ENCODE results near the gene COPB2.
"Not testable (repeated sequence)": the region's sequence is repeated elsewhere in the genome, so short reads cannot be mapped to it uniquely, and the experiment has no call there.

The COPB2 gene

DNA sequence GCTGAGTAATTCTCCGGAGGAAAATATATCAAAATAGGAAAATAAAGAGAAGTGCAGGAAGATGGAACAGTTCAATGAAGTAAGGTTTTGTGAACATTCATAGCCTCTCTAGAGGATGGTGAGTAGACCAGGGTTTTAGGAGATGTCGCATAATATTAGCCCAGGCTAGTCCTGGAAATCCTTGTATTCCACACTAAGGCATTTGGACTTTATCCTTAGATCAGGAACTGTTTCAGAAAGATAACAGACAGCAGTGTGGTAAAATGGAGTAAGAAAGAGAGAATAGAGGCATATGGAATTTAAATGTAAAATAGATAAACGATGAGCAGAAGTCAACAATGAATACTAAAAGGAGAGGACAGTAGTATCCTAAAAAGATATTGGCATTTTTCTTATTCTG lies 12.1 kb downstream of the COPB2 start:
- DNase-seq: no peak

DNA sequence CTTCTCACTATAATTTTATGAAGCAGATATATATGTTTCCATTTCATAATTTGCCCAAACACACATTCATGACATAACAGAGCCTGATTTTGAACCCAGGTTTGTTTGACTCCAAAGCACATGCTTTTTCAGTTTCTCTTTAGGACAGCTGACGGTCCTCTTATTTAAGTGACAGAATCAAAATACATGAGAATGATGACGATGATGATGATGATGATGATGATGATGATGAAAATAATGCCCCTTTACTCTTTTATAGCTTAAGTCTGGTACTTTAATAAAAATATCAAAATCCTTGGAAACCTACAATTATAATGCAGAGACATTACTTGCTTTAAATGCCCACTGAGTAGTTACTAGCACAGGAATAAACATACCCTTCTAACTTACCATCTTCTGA lies 15.3 kb downstream of the COPB2 start:
- DNase-seq: no peak

DNA sequence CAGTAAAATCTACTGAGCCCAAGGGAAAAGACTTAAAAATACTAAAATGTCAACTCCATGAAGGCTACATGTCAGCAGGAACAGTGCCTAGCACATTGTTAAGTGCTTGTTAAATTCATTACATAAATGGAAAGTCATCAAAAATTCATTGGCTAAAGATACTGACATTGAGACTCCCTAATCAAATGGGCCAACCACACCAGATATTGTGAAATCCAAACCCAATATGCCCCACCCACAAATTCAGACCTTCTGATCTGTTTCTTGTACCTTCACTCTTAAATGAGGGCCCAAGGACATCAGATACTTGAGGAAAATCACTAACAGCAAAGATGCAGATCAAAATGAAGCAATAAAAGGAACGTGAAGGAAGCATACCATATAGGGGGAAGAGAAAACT lies 24.9 kb downstream of the COPB2 start:
- no peak for DNase-seq

DNA sequence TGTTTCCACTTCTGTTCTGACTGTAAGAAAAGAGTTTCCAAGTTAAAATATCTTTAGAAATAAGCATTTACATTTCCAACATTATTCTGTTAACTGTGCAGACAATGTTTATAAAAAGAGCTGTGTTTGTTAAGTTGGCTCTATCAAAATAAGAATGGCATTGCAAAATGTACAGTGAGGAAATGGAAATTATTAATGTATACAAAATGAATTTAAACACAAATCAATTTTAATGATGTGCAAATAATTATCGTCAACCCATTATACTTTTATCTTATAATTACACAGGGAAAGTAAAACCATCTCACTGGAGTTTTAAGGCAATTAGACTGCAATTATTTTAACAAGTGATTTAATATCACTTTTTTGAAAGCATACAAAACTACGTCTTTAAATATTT lies 28.2 kb downstream of the COPB2 start:
- DNase-seq: no peak

DNA sequence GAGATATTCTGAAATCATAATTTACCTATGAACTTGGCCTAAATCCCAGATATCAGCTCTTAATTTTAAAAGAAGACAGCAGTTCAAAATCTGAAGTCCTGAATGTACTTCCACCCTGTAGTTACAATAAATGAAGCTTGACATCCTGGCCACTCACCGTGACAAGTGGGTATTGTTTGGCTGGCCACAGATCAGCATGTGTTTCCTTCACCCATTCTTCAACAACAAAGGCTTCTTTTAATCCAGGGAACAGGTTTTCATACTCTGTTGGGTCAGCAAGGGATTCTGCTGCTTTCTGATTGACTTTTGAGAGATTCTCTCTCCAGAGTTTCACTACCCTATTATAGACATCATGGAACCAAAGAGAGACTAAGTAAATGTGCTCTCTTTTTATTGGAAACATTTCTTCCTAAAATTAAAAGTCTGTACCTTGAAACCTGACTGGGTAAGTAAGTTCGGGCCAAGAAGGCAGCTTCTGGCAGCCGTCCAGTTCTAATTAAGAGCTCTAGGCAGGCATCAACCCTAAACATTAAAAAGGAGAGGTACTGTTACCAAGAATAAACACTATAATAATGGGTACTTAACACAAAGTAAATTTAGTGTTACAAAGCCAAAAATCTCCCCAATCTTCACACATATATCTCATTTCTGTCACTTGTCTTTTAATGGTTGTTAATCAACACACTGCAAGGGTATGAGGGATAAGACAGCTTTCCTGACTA lies 30.4 kb downstream of the COPB2 start:
- no peak for DNase-seq

DNA sequence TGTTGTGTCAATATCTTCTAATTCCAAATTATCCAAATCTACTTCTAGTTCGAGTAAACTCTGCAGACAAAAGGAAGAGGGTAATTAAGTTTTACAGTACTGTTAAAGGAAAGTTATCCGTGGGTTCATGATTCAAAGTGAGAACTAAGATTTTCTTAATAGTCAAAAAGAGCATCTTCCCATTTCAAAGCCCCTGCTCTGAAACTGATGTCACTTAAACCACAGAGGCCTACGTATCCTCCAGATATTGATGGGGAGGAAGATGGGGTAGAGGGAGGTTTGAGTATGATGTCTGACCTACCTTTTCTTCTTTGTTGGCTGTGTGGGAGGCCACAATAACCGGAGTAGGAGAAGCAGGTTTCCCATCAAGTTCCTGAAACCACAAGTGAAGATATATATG lies 31.5 kb downstream of the COPB2 start:
- no peak for DNase-seq

DNA sequence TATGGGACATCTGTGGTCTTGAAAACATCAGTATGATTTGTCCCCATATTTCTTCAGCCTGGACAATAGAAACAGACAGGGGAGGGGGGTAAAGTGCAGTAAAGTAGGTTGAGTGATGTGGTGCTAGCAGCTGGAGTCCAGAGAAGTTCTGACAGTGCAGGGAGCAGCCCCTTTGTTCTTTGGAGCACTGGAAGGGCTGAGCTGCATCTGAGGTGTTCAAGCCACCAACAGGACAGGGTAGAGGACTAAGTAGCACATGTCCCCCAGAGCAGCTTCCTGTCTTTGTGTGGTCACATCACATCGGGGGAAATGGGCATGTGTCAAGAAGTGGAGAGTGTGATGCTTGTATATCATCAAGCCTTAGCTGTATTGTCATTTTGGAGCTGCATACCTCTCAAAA lies 33.6 kb downstream of the COPB2 start:
- no peak for DNase-seq

DNA sequence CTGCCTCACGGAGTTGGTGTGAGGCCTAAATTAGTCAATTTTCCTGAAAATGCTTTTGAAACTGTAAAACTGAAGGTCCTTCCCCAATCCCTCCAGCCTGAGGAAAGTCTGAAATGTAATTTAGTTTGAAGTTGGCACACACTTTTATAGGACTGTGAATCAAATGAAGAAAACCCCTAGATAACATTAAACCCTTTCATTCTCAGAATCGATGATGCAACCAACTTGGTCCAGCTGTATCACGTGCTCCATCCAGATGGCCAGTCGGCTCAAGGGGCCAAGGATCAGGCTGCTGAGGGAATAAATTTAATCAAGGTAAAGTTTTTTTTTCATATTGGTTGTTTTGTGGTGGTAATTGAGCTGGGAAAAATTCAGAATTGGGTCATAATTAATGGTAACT lies 34.0 kb downstream of the COPB2 start:
- DNase-seq: no peak

DNA sequence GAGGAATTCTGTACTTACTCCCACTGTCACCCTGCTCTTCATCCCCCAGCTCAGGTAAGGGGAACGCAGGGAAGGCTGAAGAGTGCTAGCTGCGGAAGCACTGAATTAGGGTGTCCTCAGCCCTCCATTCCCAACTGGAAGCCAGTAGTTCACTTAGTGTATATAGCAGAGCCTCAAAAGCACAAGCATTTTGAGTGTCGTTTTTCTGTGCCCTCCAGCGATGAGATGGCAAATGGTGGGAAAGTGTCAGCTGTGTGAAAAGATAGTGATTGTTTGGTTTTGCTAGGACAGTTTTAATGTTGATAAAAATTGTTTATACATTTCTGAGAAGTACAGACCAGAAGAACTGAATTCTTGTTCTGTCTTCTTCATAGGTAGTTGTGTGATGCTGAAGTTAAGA lies 34.8 kb downstream of the COPB2 start:
- no peak for DNase-seq

DNA sequence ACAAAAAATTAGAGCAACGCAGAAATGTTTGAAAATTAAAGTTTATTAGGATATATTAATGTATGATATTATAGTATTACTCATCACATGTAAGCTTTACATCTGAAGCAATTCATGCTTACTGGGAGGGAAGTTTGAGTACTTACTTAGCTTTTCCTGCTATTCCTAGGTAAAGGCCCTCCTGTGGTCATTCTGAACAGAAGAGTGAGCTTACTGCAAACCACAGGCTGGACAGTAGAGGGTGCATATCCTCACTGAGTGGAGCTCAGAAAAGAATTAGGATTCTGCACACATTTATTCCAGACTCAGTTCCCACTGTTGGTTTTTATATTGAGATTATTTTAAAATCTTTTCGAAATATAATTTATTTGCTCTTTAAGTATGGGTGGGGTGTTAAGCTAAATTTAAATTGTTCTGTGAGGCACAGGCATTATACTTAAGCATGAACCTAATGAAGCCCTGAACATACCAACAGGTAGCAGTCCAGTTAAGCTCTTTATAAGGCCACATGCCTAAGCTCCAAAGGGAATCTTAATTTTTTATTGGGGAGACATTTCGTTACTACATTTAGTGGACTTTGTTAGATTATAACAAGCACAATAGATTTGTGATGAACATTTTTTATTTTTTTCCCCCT lies 35.4 kb downstream of the COPB2 start:
- DNase-seq: no peak

DNA sequence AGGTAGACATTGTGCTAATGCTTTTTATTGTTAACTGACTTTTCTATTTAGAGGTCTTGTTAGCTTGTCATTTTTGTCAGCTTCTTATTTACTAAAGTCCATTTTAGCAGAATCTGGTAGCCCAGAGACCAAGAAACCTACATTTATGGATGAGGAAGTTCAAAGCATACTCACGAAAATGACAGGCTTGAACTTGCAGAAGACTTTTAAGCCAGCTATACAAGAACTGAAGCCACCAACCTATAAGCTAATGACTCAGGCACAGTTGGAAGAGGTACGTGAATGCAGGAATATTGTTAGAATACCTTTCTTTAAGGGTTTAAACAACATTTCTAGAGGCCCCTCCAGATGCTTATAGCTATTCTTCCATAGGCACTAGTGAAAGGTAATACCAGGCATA lies 42.7 kb downstream of the COPB2 start:
- no peak for DNase-seq

DNA sequence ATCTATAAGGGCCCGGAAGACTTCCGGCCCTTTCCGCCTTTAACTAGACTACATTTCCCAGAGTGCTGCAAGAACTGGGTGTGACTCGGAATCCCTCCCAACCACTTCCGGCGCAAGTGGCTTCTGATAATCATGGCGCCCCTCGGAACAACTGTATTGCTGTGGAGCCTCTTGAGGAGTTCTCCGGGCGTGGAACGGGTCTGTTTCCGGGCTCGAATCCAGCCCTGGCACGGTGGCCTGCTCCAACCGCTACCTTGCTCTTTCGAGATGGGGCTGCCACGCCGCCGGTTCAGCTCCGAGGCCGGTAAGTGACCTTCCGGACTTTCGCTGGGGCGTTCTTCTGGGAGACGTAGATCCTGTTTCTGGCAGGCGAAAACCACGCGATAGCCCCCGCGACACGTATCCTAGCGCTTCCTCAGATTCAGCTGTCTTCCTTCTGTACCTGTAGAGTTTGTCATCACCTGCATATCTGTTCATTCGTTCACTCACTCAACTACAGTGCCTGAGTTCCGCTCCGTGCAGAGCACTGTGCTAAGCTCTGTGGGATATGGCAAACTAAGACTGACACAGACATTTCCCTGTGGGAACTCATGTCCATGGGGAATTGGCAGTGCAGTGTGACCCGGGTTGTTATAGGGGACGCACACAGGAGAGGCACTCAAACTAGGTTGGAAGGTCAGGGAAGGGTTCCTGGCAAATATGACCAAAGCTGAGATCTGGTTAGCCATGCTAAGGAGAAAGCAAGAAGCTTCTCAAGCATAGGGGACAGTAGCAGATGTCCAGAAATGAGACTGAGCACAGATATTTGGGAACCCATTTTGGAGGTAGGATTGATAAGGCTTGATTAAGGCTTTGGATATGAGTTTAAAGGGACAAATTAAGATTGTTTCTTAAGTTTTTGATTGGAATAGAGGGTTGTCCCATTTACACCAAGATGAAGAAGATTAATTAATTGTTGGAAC lies 45.3 kb downstream of the COPB2 start, which contains the start of gene MRPS22:
MRPS22 (plus strand) TSS at position 126 of the 962 bp plus-strand sequence; CDS start at position 133, 7 bp downstream.
- DNase-seq: peak; percentile 70 to 71

DNA sequence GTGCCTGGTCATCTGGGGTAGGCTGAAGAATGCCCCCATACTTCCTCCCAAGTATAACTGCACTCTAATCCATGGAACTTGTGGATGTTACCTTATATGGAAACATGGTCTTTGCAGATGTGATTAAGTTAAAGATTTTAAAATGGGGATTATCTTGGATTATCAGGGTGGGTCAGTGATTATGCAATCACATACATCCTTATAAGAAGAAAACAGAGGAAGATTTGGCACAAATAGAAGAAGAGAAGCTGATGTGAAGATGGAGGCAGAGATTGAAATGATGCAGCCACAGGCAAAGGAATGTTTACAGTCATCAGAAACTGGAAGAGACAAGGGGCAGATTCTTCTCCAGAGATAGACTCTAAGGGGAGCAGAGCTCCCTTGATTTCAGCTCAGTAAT lies 47.4 kb downstream of the COPB2 start:
- DNase-seq: no peak

DNA sequence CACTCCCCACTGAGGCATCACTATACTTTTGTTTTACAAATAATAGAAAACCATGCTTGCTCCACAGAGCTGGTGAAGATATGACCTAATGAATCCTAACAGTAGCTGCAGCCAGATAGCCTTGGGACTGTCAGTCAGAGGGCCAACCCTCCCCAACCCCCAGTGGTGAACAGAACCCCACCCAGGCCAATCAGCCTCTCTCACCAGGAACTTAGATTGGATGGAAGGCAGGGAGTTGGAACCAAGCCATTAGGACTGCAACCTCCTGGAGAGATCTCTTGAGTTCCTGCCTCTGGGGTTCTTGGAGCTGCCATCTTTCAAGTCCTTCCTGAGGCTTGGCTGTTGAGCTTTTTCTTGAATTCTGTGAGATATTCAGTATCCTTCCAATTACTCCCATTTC lies 48.7 kb downstream of the COPB2 start:
- no peak for DNase-seq

DNA sequence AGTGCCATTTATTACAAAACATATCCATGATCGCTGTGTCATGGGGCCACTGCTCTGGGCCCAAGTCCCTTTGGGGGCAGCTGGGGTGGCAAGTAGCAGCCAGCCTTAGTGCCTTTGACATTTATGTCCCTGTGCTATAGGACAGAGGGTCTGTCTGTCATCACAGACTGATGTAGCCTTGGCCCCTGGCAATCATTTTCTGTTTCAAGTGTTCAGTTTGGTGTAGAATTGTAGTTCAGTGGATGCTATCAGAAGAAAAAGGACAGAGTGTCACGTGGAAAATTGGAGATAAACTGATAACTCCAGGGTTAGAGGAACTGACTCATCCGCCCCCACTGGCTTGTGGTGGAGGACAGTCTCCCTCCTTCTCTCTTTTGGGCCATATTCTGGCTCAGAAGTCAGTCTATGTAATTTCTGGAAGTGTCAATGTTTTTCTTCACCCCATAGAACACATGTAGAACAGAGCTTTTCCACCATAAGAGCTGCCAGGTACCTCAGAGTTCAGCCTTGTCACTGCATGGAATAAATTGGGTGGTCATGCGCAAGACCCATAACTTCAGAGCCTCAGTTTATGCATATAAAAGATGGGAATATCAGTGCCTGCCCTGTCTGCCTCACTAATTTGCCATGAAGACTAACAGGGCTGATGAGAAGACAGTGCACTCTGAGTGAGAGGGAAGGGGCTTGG lies 50.1 kb downstream of the COPB2 start:
- DNase-seq: no peak

DNA sequence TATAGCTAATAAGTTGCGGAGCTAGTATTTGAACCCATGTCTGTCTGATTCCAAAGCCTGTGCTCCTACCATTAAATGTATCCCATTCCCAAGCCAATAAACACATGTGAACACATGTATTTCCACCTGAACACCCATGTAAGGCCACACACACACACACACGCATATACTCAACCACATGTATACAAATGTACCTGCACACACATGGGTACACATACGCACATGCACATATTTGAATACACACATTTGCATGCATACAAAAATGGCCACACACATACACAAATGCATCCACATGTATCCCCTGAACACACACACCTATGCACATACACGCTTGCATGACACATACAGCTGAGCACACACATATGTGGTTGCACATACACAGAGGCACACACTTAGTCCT lies 51.0 kb downstream of the COPB2 start:
- no peak for DNase-seq

DNA sequence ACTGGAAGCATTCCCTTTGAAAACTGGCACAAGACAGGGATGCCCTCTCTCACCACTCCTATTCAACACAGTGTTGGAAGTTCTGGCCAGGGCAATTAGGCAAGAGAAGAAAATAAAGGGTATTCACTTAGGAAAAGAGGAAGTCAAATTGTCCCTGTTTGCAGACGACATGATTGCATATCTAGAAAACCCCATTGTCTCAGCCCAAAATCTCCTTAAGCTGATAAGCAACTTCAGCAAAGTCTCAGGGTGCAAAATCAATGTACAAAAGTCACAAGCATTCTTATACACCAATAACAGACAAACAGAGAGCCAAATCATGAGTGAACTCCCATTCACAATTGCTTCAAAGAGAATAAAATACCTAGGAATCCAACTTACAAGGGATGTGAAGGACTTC lies 54.8 kb downstream of the COPB2 start:
- DNase-seq: not testable (repeated sequence)

DNA sequence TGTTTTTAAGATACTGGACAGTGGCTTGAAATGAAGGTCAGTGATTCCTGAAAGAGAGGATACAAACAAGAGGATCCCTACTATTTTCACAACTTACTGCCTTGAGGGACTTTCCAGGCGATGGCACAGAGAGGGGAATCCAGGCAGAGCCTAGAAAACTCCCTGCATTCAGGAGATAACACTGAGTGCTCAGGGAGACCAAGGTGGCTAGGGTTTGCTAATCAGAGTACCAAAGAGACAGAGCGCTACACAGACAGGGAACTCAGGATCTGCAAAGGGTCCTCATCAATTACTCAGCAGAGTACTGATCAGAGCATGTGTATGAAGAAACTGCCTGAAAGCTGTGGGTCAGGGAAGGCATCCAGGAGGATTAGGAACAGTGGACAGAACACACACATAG lies 57.4 kb downstream of the COPB2 start:
- no peak for DNase-seq

DNA sequence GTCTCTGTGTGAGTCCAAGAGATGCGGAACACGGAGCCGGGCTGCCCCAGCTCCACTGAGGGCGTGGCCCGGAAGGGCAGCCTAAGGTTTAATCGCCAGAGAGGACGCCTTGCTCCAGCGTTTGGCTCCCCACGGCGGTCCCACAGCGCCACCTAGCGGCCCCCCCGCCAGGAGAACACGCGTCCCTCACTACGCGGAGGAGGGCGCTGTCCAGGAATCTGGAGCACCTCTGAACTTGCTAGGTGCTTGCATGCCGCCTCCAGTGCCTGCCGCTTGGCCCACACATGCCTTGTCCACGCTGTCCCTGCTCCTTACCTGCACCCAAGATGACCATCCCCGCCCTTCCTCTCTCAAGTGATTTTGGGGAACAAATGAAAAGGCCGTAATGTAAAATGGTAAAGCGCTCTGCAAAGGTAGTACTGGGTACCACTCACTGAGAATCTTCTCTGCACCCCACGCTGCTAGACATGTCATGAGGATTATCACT lies 60.0 kb downstream of the COPB2 start:
- DNase-seq: peak; percentile 77 to 78

DNA sequence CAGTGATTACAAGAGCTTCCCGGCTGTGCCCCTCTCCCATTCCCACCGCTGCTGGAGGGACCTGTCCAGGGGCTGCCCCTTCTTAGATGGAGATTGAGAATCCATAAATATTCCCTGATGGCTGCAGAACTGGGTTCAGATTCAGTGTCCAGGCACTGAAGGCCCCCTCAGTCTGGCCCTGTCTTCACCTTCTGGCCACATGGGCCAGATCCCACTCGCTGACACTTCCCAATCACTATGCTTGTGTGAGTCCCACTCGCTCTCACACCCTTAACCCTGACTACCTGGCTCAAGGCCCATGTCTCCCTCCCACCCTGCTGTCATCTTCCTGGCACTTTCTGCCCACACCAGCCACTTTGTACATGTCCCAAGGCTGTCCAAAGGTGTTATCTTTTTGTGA lies 61.1 kb downstream of the COPB2 start:
- DNase-seq: no peak

DNA sequence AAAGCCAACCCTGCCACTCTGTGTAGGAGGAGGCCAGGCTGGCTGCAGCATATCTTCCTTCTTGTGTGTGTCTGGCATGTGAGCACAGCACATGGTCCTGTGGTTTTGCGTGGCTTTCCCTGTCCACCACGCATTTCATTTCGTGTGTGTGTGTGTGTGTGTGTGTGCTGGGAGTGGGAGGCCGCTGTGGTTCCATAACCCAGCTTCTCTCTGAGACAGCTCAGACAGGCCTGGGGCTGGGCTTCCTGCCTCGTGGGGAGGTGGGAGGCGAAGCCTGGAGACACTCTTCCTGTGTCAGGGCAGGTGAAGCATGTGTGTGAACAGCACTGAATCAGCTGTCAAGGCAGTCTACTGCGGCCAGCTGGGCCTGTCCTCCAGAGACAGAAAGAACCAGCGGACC lies 61.6 kb downstream of the COPB2 start:
- DNase-seq: no peak

DNA sequence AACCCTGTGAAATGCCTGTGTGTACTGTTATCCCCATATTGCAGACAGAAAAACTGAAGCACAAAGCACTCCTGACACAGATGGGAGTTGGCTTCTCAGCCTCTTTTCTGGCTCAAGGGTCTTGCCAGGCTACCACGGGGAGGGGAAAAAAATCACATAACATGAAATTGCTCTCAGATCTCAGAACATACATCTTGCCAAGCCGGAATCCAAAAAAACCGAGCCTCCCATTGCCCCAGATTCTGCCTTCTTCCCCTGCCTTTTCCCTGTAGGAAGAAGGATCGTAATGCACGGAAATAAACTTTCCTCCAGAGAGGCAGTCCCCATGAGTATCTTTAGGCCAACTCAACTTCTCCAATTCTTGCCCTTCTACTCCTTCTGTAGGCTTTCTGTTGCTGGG lies 62.2 kb downstream of the COPB2 start:
- no peak for DNase-seq

DNA sequence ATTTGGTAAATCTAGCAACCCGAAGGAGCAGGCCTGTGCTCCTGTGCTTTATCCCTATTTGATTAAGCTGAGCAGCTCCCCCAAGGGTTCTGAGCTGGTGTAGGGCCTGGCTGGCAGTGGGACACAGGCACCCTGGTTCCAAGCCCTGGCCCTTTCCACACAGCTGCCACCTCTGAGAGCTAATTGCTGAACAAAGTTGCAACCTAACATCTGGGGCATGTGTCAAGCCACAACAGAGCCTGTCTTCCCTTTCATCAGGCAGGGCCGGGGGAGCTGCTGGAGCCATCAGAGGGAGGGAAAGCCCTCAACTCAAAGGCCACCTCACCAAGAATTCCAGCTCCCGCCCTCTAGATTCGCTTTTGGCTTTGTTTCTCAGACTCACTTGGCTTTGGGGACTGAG lies 62.7 kb downstream of the COPB2 start:
- no peak for DNase-seq
